Liver (tissue), 9 donors: ENCODE results near the gene INHBC. TPM values are rescaled to one million over a fixed set of nuclear protein-coding genes. Genes with fewer than 3 reads are reported as not detected.

Experiments
- DNase-seq: peaks from one replicate; pipeline ENCODE4 v3.0.0-alpha.2; 2017; ENCODE audit warnings: low spot score
- H3K27ac ChIP-seq, 2 donors: one replicate each; pipeline ENCODE4 v1.7.0; 2013; ENCODE audit warnings: inconsistent platforms in 2 of 2, low read length in 2 of 2, control low read depth in 1 of 2, low read depth in 1 of 2, mild to moderate bottlenecking in 1 of 2
- H3K27me3 ChIP-seq, 4 donors: one replicate each; pipeline versions ENCODE4 v1.6.1 to v1.7.0; 2013; ENCODE audit warnings: low read length in 3 of 4, inconsistent platforms in 1 of 4, mild to moderate bottlenecking in 1 of 4, moderate library complexity in 1 of 4; ENCODE audit not compliant: control insufficient read depth in 4 of 4, insufficient read depth in 4 of 4
- H3K36me3 ChIP-seq, 4 donors: one replicate each; pipeline versions ENCODE4 v1.6.1 to v1.7.0; 2013; ENCODE audit warnings: low read length in 3 of 4, mild to moderate bottlenecking in 3 of 4, low read depth in 1 of 4, moderate library complexity in 1 of 4; ENCODE audit not compliant: control insufficient read depth in 4 of 4, insufficient read depth in 3 of 4
- H3K4me1 ChIP-seq, 4 donors: one replicate each; pipeline versions ENCODE4 v1.6.1 to v1.7.0; 2013; ENCODE audit warnings: low read length in 3 of 4, mild to moderate bottlenecking in 3 of 4, moderate library complexity in 1 of 4; ENCODE audit not compliant: control insufficient read depth in 4 of 4, insufficient read depth in 4 of 4
- H3K4me3 ChIP-seq, 3 donors: one replicate each; pipeline versions ENCODE4 v1.6.1 to v1.7.0; 2013; ENCODE audit warnings: low read length in 3 of 3, control low read depth in 1 of 3, low read depth in 1 of 3, mild to moderate bottlenecking in 1 of 3
- H3K9ac ChIP-seq, 2 donors: one replicate each; pipeline ENCODE4 v1.7.0; 2013; ENCODE audit warnings: low read length in 2 of 2, mild to moderate bottlenecking in 2 of 2, moderate library complexity in 2 of 2, control low read depth in 1 of 2, low read depth in 1 of 2
- H3K9me3 ChIP-seq, 4 donors: one replicate each; pipeline versions ENCODE4 v1.6.1 to v1.7.0; 2013; ENCODE audit warnings: low read length in 3 of 4; ENCODE audit not compliant: control insufficient read depth in 4 of 4
- FOXA1 ChIP-seq: IDR thresholded peaks from 2 replicates; pipeline ENCODE4 v1.6.1; 2016; ENCODE audit warnings: antibody characterized with exemption
- GABPA ChIP-seq, 2 donors: IDR thresholded peaks in 1 of 2; conservative IDR thresholded peaks in 1 of 2; 2 replicates each; pipeline ENCODE4 v1.6.1; 2016; ENCODE audit warnings: antibody characterized with exemption in 2 of 2, mild to moderate bottlenecking in 1 of 2, moderate library complexity in 1 of 2
- HNF4G ChIP-seq: IDR thresholded peaks from 2 replicates; pipeline ENCODE4 v1.6.1; 2016; ENCODE audit warnings: antibody characterized with exemption
- NR2F2 ChIP-seq: IDR thresholded peaks from 2 replicates; pipeline ENCODE4 v1.6.1; 2016; ENCODE audit warnings: antibody characterized with exemption
- RXRA ChIP-seq, 2 donors: IDR thresholded peaks; 2 replicates each; pipeline ENCODE4 v1.6.1; 2017 to 2018; ENCODE audit warnings: antibody characterized with exemption in 2 of 2, mild to moderate bottlenecking in 1 of 2
- SP1 ChIP-seq: IDR thresholded peaks from 2 replicates; pipeline ENCODE4 v1.6.1; 2018; ENCODE audit warnings: antibody characterized with exemption, mild to moderate bottlenecking
- YY1 ChIP-seq: IDR thresholded peaks from 2 replicates; pipeline ENCODE4 v1.6.1; 2016; ENCODE audit warnings: antibody characterized with exemption, mild to moderate bottlenecking
- WGBS: extraction: QIAGEN DNeasy Blood & Tissue Kit; methylation state at CpG from one replicate; pipeline ENCODE4 v1.1.7; 2013; 5-methylcytosine and 5-hydroxymethylcytosine counted together
- polyA plus RNA-seq, 2 donors: library from polyadenylated mRNA; stranded (reverse) in 1 of 2; unstranded in 1 of 2; fragments of 200-250 nt in 1 of 2; fragments of >200 nt in 1 of 2; fragmentation: Nextera tagmentation in 1 of 2; extraction: Ambion mirVana in 1 of 2; gene quantifications; one replicate each; pipeline versions ENCODE4 v1.2.1 to v1.2.3, GENCODE V29; 2013 to 2015
- total RNA-seq, 2 donors: library from RNA; depleted of rRNA; stranded (reverse); fragments of >200 nt; gene quantifications; one replicate each; pipeline ENCODE4 v1.2.3, GENCODE V29; 2014
- TF ChIP-seq, protein P1 (sequence below): IDR thresholded peaks from 2 replicates; pipeline ENCODE4 v1.6.1; 2016; ENCODE audit warnings: antibody characterized with exemption, mild to moderate bottlenecking
- TF ChIP-seq, protein P2 (sequence below): fragments of 150-350 bp; IDR thresholded peaks from 2 replicates; pipeline ENCODE4 v1.5.1; 2017; ENCODE audit warnings: improper control_type of control experiment, low read depth, low read length; ENCODE audit not compliant: missing input control
- donor health status: healthy.
- donor health status: healthy.
- donor health status: healthy.
- donor health status: healthy.
- donor health status: healthy.

INHBC gene
- total and polyA plus RNA-seq, 4 donors: 2.8 to 134 (median 86.7) TPM

DNA sequence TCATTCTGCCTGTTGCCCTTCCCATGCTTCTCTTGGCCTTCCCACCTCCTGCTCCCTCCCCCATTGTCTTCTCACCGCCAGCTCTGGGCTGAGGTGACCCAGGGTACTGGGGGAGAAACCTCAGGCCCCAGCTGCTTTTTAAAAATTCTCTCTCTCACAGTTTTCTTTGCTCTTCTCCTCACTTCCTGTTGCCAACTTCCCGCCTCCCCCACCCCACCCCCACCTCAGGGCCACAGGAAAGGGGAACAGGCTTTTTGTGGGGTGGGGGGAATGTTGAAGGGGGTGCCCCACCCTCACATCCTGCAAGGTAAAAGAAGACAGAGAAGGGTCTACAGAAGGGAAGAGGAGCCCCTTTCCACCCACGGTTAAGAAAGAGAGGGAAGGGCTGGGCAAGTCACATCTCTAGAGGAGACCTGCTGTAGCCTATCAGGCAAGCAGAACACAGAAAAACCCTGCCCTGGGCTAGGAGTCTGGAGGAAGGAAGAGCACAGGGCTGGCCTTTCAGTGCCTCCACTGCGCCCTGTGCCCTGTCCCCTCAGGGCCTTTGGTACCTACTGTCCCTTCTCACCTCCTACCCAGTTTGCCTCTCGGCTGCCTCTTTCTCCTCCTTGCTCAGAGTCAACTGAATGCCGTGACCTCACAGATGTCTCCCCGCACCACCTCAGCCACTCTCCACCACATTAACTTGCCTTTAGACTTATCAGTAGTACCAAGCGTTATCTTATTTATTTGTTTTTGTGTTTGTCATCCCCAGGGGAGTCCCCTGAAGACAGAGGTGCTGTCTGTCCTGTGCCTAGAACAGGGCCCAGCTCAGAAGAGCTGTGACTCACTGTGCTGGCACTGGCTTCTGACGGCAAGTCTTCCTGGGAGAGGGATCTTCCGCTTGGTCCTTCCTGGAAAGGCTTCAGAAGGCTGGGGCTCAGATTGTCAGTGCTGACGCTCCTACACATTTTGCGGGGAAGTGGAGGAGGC lies 43.4 kb downstream of the INHBC start:
- Histone ChIP-seq H3K9me3 (no peaks in the 10 kb centered on the region), H3K9ac (peak overlapping the region; percentile 28 to 63), H3K4me3 (peak overlapping the region in 2 of 3 donors; percentile 2 to 12), H3K27ac (peak overlapping the region; percentile 66 to 79), H3K4me1 (peaks cover 4 to 17% (median 12%) of the 10 kb centered on the region in 4 donors), H3K36me3 (no peaks in the 10 kb centered on the region), H3K27me3 (peaks cover 0 to 6% (median 3%) of the 10 kb centered on the region in 4 donors)
- DNase-seq: no peak
- TF ChIP-seq FOXA1 (no peak), YY1 (no peak), SP1 (no peak), RXRA (IDR thresholded peaks at IDR 0.05) (no peak), HNF4G (no peak)
- TF ChIP-seq, protein P1, sequence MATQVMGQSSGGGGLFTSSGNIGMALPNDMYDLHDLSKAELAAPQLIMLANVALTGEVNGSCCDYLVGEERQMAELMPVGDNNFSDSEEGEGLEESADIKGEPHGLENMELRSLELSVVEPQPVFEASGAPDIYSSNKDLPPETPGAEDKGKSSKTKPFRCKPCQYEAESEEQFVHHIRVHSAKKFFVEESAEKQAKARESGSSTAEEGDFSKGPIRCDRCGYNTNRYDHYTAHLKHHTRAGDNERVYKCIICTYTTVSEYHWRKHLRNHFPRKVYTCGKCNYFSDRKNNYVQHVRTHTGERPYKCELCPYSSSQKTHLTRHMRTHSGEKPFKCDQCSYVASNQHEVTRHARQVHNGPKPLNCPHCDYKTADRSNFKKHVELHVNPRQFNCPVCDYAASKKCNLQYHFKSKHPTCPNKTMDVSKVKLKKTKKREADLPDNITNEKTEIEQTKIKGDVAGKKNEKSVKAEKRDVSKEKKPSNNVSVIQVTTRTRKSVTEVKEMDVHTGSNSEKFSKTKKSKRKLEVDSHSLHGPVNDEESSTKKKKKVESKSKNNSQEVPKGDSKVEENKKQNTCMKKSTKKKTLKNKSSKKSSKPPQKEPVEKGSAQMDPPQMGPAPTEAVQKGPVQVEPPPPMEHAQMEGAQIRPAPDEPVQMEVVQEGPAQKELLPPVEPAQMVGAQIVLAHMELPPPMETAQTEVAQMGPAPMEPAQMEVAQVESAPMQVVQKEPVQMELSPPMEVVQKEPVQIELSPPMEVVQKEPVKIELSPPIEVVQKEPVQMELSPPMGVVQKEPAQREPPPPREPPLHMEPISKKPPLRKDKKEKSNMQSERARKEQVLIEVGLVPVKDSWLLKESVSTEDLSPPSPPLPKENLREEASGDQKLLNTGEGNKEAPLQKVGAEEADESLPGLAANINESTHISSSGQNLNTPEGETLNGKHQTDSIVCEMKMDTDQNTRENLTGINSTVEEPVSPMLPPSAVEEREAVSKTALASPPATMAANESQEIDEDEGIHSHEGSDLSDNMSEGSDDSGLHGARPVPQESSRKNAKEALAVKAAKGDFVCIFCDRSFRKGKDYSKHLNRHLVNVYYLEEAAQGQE: no peak
- 73% methylated on average over 12 of the region's 12 CpGs for WGBS

DNA sequence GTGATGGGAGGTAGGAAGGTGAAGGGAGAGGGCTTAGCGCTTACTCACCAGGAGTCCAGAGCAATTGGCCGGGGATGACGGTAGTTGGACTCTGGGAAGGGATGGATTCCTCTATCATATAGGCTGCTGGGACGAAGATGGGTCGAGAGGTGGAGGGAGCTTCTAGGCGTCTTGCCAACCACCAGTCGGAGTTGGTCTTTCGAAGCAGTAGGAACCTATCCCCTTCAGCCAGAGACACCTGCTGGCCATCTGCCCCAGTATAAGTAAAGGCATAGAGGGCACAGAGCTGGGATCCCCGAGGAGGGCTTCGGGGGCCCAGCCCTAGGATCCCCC lies 44.4 kb downstream of the INHBC start:
- H3K4me3 ChIP-seq: no peak overlapping the region
- H3K9ac ChIP-seq: peak overlapping the region in 1 of 2 donors; percentile 38
- H3K36me3 ChIP-seq: no peaks in the 10 kb centered on the region
- peaks cover 4 to 17% (median 12%) of the 10 kb centered on the region in 4 donors for H3K4me1 ChIP-seq
- H3K27me3 ChIP-seq: peaks cover 0 to 6% (median 2%) of the 10 kb centered on the region in 4 donors
- TF ChIP-seq NR2F2 (no peak), GABPA (IDR thresholded peaks at IDR 0.05 in 1 of 2, conservative IDR thresholded peaks at IDR 0.05 in 1 of 2) (no peak), HNF4G (no peak)
- TF ChIP-seq, protein P2, sequence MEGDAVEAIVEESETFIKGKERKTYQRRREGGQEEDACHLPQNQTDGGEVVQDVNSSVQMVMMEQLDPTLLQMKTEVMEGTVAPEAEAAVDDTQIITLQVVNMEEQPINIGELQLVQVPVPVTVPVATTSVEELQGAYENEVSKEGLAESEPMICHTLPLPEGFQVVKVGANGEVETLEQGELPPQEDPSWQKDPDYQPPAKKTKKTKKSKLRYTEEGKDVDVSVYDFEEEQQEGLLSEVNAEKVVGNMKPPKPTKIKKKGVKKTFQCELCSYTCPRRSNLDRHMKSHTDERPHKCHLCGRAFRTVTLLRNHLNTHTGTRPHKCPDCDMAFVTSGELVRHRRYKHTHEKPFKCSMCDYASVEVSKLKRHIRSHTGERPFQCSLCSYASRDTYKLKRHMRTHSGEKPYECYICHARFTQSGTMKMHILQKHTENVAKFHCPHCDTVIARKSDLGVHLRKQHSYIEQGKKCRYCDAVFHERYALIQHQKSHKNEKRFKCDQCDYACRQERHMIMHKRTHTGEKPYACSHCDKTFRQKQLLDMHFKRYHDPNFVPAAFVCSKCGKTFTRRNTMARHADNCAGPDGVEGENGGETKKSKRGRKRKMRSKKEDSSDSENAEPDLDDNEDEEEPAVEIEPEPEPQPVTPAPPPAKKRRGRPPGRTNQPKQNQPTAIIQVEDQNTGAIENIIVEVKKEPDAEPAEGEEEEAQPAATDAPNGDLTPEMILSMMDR: no peak
- no peaks in the 10 kb centered on the region for H3K9me3 ChIP-seq
- WGBS: 85% methylated on average over 10 of the region's 10 CpGs
- H3K27ac ChIP-seq: peak overlapping the region; percentile 66 to 79
- no peak for DNase-seq
